NCI-H2196 (cell line): ENCODE results near the gene DYNC2H1.

ENCODE experiments used
- DNase-seq: peaks from one replicate; lab custom pipeline; 2025; ENCODE audit not compliant: unreplicated experiment; lab: John Stamatoyannopoulos, UW

DYNC2H1 gene

GRCh38 chr11:103108933-103109817, at the start of gene DYNC2H1:
TSS of gene DYNC2H1 (plus strand) at chr11:103109426. CDS start at chr11:103109575, 149 bp downstream.
- peak; percentile 93 for DNase-seq

- DNase-seq, result no peak
Measured at GRCh38 chr11:103061656-103062055, 47.6 kb upstream of the DYNC2H1 start.

GRCh38 chr11:103067118-103067517, 42.1 kb upstream of the DYNC2H1 start:
- no peak for DNase-seq

DNA sequence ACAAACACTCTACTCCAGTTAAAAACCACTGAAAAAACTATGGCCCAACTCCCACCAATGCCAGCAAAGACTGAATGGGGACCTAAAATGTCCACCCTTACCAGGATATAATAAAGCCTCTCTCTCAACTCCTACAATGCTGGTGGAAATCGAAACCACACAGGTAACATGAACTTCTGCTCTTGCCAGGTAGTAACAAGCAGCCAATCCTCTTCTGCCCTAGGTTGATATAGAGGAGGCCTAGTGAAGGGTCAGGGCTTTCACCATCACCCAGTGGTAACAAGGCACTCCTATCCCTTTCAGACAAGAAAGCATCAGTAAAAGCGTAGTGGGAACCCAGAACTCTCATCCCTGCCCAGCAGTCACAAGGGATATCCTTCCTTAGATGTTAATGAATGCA, 39.9 kb upstream of the DYNC2H1 start:
- no peak for DNase-seq

DNA sequence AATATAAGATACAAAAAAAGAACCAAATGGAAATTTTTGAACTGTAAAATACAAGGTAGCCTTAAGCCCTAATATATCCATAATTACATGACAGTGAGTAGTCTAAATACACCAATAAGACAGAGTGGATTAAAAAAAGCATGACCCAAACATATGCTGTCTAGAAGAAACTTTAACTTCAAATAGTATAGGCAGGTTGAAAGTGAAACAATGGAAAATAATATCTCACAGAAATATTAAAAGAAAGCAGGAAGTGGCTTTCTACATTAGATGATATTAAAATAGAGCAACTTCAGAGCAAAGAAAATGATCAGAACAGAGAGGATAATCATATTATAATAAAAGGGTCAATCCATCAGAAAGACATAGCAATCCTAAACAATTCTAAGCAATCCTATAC, 39.1 kb upstream of the DYNC2H1 start:
- no peak for DNase-seq

GRCh38 chr11:103071008-103071407, 38.2 kb upstream of the DYNC2H1 start:
- DNase-seq, result no peak

DNA sequence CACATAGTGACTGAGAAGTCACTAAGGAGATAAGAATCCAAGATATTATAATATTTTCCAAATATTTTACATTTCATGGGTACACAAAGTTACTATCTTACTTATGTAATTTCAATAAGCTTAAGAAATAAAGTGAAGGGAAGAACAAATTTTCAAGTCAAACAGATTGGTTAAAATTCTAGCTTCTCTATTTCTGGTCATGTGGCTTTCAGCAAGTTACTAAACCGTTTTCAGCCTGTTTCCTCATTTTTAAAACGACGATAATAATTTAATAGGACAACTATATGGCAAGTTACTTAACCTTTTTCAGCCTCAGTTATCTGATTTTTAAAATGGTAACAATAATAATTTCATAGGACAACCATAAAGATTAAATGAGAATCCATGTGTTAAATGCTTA, 32.9 kb upstream of the DYNC2H1 start:
- no peak for DNase-seq

DNA sequence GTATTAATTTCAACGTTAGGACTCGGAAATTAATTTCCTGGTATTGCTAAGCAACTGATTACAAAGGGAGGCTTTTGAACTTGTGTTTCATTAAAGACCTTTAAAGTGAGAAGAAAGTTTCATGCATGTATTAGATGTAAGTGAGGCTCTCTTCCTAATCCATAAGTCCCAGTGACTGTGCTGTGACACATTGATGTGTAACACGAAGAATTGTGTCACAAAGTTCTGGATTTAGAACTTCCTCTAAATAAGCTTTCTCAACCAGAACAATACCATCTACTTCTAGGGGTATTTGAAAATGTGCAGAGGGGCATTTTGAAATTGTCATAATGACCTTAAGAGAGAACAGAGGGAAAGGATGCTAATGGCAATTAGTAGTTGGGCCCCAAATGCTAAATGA, 31.7 kb upstream of the DYNC2H1 start:
- no peak for DNase-seq

DNA sequence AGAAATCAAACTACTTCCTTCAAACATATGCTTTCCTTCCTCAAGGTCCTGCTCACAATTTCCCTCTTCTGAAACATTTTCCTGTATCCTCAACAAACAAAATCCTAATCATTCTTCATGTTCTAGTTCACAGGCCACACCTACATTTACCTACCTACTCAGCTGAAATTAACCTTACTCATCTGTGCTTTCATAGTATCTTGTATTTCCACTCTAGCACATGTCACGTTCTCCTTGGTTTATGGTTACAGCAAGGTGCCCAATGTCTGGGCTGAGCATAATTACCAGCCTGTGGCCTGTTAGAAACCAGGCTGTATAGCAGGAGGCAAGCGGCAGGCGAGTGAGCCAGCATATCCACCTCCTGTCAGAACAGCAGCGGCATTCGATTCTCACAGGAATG, 30.5 kb upstream of the DYNC2H1 start:
- no peak for DNase-seq

DNA sequence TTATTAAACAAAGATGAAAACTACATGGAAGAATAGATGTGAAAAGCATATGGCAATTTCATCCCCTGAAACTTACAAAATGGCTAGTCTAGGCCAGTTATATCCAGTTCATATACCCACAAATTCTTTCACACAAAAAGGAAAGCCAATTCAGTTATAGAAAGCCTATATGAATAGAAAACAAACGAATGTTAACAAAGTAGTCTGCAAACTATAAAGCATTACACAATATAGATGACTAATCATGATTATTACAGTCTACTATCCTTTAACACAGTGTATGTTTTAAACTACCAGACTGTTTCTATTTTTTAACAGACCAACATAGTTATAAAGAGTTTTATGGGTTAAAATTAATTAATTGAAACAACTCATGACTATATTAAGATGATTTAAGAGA, 29.4 kb upstream of the DYNC2H1 start:
- no peak for DNase-seq

DNA sequence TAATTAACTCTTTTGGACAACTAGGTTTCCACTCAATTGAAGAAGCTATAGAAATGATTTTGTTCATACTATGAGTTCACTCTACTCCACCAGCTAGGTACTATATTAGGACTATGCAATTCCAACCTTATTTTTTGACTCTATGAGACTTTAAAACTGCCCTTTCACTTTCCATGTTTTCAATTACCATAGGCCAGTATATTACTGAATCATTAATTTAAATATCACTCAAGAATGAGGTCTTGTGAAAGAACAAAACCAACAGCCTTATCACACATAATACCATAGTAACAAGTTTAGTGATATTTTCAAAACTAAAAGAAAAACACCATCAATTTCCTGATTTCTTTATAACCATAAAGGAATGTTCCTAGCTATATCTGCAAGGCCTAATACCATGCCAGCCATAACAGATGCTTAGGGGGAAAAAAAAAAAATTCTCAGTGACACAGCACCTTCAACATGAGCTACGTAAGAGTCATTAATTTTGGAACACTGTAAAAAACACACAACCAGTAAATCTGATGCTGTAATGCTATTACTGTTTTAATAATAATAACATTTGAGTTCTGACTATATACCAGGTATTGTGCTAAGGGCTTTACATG, 23.4 kb upstream of the DYNC2H1 start:
- DNase-seq, result no peak

- DNase-seq, result no peak
Measured at GRCh38 chr11:103086461-103086860, 22.8 kb upstream of the DYNC2H1 start.

- peak; percentile 22 for DNase-seq
Measured at GRCh38 chr11:103091064-103091800, 18.0 kb upstream of the DYNC2H1 start.

GRCh38 chr11:103091801-103092524, 17.3 kb upstream of the DYNC2H1 start, which contains the start of gene DCUN1D5:
TSS of gene DCUN1D5 (minus strand) at chr11:103092160. CDS start at chr11:103091872, 288 bp downstream.
- DNase-seq, result peak; percentile 95

GRCh38 chr11:103097279-103097678, 11.9 kb upstream of the DYNC2H1 start:
- DNase-seq, result no peak

- DNase-seq, result no peak
Measured at GRCh38 chr11:103109818-103110388, 677 bp downstream of the DYNC2H1 start.

DNA sequence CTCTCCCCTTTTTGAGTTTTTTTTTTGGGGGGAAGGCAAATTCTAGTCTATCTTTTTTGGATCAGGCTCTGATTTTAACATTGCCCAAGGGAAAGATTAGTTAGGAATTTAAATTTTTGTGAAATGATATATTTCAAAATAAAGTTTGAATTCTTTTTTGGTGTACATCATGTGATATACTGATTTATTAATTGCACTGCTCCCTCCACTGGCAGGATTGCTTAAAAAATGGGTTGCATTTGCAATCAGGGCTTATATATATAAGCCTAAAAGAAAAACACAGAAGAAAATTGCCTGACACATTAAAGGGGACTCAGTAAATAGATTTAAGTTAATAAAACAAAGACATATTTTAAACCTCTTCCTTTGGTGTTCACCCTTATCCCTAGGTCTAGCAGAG, 1.2 kb downstream of the DYNC2H1 start:
- no peak for DNase-seq

DNA sequence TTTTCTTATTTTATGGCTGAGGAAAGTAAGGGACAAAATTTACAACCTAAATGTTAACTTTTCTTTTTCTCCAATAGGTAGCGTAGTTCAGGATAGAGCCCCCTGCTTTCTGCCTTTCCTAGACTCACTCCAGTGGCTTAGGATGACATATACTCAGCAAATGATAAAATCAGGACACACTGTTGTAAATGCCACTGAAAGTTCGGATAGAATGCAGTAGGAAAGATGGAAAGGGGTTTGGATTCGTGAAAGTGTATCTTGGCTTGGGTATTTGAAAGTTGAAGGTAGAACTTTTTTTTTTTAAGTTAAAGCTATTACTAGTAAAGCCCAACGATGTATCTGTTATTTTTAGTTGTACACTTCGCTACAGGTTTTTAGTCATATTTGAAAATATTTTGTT, 2.2 kb downstream of the DYNC2H1 start:
- DNase-seq, result no peak

GRCh38 chr11:103112364-103112763, 3.1 kb downstream of the DYNC2H1 start:
- DNase-seq, result no peak

DNA sequence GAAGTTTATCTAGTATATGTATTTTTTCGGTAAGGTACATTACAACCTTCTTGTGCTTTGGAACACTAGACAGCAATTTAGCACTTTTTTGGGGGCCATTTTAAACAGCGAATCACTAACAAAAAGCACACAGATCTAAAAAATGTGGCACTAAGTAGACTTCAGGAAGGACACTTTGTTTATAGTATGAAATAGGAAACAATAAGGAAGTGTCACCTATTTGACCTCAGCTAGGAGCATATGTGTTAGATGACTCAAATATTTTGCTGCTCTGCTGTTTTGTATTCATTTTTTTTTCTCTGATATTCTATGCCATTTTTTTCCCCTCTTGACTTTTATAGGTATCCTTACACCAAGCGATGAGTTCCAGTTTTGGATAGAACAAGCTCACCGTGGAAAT, 5.6 kb downstream of the DYNC2H1 start:
- DNase-seq, result no peak

- no peak for DNase-seq
Measured at GRCh38 chr11:103125462-103125861, 16.2 kb downstream of the DYNC2H1 start.
